Central memory CD4-positive, alpha-beta T cell (primary cell): Measurements from ENCODE around the gene NAXD.
A peak's percentile ranks its signal among the peaks of the same experiment; 100 is the strongest.
"Not testable (repeated sequence)": the region's sequence is repeated elsewhere in the genome, so short reads cannot be mapped to it uniquely, and the experiment has no call there.

Experiments used
- DNase-seq: peaks from one replicate; pipeline ENCODE4 v3.0.0; 2022

Gene NAXD

DNA sequence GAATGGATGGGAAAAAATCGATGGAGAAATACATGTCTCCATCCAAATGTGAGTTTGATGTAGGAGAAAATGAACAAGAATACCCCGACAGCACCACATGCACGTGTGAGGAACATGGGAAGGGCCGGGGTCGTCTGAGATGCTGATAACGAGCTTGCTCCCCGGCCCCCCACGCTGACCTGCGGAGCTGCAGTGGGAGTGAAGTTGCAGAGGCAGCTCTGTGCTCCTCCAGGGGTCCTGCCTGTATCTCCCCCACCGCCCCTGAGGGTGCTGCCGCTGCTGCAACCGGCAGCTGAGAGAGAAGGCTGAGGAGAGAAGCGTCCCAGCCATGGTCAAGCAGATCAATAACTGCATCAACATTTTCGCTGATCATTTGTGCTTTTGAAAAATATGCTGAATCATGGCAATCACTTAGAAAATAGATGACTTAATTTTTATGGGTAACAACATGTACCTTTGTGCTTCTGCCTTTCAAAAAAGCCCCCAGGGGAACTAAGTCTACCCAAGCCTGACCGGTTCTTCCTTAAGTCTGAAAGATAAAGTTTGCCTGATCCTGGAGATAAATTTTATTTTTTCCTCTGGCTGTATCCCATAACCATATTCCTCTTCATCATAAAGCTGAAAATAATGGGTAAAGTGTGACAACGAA, 18.2 kb upstream of the NAXD start:
- DNase-seq = no peak

DNA sequence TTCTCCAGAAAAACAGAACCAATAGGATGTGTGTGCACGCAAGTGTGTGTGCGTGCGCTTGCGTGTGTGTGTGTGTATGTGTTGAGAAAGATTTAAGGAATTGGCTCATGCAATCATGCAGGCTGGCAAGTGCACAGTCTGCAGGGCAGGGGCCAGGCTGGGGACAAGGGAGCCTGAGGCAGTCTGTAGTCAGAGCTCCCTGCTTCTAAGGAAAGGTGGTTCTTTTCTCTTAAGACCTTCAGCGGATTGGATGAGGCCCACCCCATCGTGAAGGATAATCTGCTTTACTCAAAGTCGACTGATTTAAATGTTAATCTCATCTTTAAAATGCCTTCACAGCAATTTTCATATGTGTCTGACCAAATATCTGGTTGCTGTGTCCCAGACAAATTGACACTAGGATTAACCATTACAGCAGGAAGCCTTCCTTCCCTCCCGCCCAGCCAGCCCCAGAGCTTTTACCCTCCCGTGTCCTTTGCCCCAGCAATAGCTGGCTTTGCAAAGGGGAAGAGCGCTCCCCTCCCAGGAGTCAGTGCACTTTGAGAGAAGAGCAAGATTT, 15.0 kb upstream of the NAXD start:
- DNase-seq = no peak

DNA sequence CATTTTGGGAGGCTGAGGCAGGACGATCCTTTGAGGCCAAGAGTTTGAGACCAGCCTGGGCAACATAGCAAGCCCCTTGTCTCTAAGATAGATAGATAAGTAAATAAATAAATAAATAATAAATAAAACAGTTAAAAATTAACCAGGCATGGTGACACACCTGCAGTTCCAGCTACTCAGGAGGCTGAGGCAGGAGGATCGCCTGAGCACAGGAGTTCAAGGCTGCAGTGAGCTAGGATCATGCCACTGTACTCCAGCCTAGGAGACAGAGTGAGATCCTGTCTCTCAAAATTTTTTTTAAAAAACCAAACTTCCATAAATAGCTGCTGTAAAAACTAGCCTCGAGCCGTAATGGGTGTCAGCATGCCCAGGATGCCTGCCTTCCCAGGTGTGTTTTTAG, 14.4 kb upstream of the NAXD start:
- no peak for DNase-seq

DNA sequence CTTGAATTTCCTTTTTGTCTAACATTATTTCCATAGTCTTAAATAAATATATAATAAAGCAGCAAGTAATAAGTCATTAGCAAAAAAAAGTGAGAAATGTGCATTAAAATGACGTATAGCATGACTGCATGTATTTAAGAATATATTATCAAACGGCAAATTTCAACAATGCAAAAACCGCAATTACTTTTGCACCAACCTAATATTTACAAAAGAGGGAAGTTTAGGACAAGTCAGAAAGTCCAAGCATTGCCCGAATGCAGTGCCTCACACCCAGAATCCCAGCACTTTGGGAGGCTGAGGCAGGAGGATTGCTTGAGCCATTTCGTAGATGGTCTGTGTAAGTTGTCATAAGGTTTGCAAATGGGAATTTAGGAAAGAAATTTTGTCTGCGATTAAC, 10.2 kb upstream of the NAXD start:
- DNase-seq = no peak

DNA sequence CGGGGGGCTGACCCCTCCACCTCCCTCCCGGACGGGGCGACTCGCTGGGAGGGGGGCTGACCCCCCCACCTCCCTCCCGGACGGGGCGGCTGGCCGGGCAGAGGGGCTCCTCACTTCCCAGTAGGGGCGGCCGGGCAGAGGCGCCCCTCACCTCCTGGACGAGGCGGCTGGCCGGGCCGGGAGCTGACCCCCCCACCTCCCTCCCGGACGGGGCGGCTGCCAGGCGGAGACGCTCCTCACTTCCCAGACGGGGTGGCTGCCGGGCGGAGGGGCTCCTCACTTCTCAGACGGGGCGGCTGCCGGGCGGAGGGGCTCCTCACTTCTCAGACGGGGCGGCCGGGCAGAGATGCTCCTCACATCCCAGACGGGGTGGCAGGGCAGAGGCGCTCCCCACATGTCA, 9.1 kb upstream of the NAXD start:
- DNase-seq = not testable (repeated sequence)

DNA sequence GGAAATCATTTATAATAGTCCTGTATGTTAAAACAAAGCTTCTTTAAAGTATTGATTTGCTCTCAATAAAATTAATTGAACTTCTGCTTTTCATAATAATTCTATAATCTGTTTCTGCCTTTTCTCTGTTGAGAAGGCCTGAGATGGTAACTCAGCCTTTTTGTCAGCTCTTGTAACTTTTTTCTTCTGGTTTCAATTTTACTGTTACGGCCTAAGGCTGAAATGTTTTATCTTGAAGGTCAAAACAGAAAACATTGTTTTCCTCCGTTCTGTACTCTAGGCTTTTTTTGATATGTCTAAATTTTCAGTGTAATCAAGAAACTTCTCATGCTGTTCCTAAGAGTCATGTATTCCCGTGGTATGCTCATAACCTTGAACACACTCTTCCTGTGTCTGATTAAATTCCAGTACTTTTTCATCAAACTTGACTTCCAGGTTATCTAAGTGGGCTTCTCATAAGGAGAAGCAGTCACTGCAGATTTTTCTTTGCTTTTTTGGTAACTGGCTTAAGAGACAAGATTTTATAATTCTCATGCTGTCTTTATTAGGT, 7.6 kb upstream of the NAXD start:
- no peak for DNase-seq

DNA sequence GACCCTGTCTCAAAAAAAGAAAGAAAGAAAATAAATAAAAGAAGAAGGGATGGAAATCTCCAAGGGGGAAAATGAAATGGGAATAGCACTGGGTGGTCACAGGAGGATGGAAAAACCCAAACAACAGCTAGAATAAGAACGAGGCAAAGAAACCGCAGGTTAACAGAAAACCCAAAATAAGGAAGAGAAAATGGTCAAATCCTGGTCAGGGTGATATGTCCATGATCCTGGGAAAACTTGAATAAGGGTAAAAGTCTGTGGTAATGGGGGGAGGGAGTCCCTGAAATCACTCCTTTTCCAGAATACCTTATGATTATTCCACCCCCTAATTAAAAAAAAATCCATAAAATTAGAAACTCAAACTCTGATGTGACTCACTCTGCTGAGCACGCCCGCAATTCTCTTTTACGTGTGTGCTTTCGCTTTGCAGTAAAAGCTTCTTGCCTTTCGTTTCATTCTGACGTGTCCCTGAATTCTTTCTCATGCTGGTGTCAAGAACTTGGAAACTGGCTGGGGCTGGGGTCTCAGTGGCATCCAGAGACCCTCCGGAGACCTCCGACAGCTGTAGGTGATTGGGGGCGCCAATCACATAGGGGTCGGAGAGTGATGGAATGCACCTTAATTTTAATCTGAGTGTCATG, 4.3 kb upstream of the NAXD start:
- DNase-seq = no peak

DNA sequence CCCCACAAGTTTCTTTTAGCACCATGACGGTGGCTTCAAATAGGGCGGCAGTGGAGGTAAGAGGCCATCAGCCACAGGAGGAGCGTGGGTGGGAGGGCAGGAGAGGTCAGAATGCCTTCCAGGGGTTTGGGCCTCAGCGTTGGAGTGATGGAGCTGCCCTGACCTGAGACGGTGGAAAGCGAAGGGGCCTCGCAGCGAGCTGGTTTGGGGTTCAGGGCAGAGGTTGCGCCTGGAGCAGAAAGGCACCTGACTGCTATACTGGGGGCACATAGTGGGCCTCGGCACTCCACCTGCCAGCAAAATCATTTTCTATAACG, 382 bp upstream of the NAXD start:
- no peak for DNase-seq

DNA sequence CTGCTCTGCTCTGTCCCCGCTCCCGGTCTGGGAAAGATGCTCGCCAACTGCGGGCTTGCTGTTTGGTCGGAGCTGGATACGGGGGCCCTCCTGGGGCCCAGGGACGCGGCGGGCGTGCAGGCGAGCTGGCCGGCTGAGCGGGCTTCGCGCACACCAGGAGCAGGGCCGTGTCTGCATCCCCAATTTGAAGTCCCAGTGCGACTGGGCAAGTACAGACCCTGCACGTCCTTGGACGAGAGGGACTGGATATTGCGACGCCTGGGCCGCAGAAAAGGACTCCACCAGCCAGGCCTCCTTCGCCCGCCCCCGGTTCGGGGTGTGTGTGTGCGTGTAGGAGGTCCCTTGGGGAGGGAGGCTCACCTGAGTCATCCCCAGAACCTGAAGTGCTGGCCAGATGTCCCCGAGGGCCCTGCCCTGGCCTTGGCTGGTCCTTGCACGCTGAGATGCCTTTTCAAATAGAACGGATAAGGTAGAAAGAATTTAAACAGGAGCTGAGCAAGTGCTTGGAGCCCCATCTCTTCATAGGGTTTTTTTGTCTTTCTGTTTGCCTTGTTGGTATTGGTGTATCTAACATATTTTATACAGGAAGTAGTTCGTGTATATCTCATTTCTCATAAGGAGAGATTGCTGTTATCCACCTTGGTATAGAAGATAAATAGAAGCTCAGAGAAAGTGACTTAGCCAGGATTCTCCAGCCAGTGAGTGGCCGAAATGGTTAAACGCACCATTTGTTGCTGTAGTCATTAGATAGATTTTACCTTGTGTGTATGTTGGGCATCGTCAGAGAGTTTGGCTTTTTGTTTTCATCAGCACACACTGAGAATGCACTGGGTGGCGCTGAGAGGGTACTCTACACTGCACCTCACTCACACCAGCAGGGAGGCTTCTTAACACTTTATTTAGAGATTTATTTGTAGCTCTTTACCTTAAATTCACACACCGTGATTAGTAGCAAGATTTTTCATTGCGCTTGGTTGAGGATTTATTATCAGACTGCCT, 1.1 kb downstream of the NAXD start:
- DNase-seq = peak; percentile 16

DNA sequence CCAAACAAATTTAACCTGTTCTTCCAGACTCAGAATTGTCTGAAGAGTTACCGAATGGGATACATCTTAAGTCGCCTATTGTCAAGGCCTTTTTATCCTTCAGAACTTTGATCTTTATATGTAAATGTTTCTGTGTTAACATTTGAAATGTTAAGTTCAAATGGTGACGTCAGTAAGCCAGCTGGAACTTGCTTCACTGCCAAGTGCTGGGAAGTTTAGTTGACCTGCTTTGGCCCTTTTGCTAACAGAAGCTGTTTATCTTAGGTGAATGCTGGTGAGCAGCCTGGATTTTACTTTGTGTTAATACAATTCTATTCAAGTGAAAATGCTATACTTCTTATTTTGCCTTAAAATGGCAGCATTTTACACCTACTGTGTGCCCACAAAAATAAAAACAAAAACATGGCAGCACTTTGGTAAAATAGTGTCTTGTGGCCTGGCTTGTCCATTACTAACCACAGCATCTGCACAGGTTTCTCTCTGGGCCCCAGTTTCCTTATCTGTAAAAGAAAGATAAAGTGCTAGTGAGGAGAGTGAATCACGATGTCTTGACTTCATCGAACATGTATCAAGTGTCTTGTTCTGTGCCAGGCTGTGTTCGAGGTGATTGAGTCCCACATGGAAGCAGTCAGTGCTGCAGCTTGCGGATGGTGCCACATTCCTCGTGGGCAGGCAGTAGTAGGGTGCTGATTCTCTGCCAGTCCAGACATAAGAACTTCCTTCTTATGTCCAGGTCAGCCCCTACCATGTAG, 2.2 kb downstream of the NAXD start:
- DNase-seq = no peak

DNA sequence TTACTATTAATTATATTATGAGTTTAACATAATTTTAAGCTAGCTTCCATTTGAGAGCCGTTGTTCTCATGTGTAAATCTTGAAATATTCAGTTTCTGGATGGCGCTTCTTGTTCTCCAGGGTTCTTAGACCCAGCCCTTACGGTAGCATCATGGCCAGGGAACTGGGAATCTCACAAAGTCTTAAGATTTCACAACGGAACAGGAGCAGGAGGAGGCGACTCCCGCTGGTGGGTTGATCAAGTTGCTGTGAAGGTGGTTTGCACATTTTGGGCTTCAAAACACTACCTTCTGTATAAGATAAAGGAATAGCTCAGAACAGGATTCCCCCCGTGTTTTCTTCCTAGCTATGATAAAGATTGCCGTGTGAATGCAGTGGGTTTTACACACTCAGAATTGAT, 2.8 kb downstream of the NAXD start:
- DNase-seq = no peak

DNA sequence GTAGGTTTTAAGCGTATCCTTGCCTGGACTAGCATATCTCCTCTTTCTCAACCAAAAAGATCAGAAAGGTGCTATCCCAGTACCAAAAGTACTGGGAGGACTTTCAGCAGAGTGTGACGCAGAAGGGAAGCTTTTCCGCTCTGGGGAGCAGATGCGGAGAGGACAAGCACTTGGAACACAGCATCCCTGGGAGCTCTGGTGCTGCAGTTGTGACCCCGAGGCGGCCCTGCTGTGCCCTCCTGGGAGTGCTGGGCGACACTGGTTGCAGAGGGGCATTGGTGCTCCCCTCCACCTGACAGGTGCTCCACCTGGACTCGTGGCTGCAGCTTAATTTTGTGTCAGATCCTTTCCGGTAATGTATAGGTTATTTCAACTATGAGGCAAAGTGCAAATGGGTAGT, 3.4 kb downstream of the NAXD start:
- DNase-seq = no peak

DNA sequence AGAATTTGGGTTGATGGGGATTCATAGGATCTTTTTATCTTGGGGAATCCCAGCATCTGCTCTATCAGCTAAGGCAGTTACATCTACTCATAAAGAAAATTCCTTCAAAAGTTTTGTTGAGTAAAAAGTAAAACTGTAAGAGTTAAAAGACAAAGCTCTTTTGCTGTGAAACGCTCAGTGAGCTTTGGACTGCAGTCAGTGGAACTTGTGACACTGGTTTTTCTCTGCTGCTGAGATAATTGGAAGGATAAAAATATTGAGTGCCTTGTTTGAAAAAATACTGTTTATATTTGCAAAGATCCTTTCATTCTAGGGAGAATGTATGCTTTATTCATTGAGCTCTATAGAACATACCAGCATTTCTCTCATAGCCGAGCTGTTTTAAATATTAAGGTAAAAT, 5.3 kb downstream of the NAXD start:
- no peak for DNase-seq

DNA sequence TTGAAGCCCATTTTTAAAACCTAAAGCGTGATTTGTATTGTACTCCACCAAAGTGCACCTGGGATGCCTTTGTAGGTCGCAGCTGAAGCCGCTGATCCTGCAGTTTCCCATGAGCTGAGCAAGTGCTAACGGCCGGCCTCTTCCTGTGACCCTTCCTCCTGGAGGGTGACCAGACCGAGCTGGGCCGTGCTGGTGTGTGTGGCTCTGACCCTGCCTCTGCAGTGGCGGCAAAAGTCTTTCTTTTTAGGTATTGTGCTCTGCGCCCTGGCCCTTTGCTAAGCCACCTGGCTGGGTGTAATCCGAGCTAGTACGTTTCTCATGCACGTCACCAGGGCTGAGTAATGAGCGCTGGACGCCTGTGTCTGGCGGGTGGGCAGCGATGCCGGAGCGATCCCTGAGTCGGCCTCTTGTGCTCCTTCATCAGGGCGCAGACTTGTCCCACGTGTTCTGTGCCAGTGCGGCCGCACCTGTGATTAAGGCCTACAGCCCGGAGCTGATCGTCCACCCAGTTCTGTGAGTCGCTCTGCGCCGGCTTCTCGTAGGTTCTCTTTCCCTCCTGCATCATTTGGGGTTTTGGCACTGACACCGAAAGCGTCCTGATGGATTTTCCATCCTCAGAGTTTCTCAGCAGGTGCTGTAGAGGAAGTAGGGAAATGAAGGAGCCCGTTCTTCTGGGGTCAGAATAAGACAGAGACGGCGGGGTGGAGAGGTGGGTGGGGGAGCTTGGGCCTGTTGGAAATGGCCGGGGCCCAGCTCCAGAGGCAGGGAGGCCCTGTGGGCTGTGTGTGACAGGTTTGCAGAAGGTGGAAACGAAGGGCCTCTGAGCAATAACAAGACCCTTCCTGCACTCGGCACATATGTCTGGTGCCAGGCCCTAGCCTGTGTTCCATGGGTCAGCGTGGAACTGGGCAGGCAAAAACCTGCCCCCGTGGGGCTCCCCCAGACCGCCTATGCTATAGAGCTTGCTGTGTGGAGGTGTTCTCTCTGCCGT, 9.7 kb downstream of the NAXD start:
- DNase-seq = no peak

DNA sequence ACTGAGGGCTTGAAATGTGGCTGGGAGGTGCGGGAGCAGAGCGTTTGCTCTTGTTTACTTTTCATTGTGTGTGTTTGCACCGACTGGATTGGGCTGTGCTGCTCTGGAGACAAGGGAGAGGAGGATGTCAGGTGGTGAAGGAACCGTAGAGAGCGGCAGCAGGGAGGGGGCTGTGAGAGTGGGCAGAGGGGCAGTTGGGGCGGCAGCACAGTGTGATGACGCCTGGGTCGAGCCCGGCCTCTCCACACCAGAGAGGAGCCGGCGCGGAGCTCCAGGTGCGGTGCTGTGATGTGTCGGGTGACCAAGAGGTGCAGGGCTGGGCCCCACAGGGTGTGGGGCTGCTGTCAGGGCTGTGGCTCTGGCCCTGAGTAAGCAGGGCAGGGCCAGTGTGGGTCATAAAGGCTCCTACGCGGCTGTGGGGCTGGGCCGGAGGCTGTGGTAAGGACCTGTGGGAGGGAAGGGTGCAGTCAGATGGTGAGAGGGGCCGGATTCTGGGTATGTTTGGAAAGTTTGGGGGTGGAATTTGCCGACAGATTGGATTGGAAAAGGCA, 10.5 kb downstream of the NAXD start:
- DNase-seq = no peak

DNA sequence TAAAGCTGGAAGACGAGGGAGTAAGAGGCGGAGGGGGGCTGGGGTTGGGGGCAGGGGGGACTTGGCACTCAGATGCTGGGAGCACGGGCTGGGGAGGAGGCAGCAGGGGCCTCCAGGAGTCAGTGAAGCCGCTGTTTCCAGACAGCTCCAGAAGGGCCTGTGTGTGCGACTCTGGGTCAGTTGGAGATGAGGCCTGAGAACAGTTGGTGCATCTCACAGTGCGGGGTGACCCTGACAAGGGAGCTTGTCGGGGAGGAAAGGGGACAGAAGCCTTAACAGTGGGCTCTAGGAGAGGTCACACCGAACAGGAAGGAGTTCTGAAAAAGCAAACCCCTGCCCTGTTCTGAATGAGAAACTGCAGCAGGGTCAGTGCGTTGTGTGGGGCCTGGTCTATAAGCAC, 11.2 kb downstream of the NAXD start:
- no peak for DNase-seq

DNA sequence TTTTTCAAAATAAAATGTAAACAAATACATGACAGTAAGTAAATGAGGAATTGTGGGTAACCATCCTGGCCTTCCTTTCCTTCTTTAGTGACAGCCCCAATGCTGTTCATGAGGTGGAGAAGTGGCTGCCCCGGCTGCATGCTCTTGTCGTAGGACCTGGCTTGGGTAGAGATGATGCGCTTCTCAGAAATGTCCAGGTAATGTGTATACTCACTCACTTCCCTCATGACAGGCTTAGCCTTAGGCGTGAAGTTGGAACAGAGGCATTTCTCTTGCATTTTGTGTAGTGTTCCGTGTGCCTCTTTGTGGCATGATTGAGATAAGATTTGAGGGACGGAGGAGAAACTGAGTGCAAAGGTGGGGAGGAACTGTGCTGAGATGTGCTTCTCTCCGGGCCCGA, 12.0 kb downstream of the NAXD start:
- no peak for DNase-seq

DNA sequence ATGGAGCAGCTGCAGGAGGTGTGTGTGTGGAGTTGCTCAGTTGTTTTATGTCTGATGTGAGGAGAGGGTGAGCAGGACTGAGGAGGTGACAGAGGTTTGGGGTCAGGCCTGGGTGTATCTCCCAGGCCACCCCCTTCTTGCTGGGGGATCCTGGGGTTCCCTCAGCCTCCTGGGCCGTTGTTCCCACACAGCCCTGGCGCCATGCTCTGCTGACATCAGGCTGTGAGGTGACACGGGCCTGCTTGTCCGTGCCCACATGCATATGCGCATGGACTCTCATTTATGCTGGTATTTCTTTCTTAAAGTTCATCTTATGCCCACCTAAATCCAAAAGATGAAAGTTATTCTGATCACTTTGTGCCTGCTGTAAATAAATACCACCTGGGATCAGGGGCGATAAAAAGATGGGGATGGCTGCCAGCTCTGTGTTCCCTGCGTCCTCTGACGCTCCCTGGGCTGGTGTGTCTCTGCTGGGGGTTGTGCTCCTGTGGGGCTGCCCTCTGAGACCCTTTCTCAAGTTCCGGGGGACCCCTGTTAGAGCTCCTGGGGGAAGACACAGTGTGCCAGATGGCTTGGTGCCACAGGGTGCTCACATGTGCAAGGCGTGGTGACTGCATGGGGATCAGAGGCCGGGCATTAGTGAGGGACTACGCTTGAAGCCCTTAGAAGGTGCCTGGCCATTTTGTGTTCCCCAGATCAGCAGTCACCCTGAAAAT, 12.6 kb downstream of the NAXD start:
- no peak for DNase-seq

DNA sequence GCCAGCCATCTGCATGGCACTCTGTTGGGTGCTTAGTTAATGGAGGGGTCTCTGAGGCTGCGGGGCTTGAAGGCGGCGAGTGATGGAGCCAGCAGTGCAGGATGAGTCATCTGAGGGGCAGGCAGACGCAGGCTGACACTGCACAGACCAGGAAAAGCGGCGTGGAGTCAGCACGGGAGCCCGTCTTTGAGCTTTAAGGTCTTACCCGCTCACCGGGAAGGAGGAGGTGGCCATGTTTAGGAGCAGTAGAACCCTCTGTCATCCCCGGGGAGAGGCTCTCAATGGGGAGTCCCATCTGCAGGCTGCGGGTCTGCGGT, 13.1 kb downstream of the NAXD start:
- no peak for DNase-seq

DNA sequence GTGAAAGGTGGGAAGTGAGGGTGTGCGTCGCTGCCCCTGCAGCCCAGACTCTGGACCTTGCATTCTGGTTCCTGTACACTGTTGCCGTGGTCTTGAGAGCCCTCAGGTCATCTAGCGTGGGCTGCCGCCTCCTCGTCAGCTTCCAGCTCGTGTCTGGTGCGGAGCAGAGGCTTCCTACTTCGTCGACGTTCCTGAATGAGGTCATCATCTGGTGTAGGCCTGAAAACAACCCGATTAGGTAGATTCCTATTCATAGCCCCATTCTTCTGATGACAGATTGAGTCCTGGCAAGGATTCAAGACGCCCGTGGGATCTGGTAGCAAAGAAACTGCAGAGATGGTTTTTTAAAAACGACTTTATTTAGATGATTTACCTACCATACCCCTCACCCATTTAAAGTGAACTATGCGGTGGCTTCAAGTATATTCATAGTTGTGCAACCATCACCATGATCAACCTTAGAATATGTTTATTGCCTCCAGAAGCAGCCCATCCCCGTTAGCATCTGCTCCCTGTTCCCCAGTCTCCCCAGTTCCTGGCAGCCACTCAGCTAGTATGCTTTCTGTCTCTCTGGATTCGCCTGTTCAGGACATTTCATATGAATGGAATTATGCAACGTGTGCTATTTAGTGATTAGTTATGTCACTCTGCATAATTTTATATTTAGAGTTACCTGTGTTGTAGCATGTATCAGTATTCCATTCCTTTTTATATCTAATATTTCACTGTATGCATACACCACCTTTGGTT, 13.8 kb downstream of the NAXD start:
- DNase-seq = no peak
